ENCODE results near the gene WFS1. TPM values are rescaled to one million over a fixed set of nuclear protein-coding genes. Genes with fewer than 3 reads are reported as not detected.

Gene WFS1
- total and polyA plus RNA-seq, 9 of the 15 experiments (the other 6 are each of a cell fraction or from before 2014, with no cell fraction given): 0.01 to 0.29 (median 0.03) TPM; not detected in 5

GRCh38 chr4:6307891-6308290, 38.2 kb downstream of the WFS1 start (continued):
- no peak for TF ChIP-seq ATF6 (CRISPR knock-in tag; IDR thresholded peaks at IDR 0.05)

- in situ Hi-C loops (cut with MboI): no loop called here
- no peak overlapping the region for H3K4me3 ChIP-seq
- H3K4me1 ChIP-seq (replicated peaks in 1 of 2; ENCODE audit: control insufficient read depth in 2 of 2, insufficient read depth in 2 of 2, low read length in 2 of 2): peaks cover 0 to 7% of the 10 kb centered on the region in 2 experiments; a peak in 1 of 5 replicates
- no peak overlapping the region for H2AFZ ChIP-seq (ENCODE audit: low read depth, low read length)
- ChIA-PET POLR2A (interaction anchor here (0.6 to 0.9 kb wide), 3 partner anchors 18 to 759 kb away, joined by 3 read pairs; partner anchors contain the start of gene GRPEL1), CTCF (ENCODE audit: low intra/inter-chr PET ratio) (no interaction called here)
- no peaks in the 10 kb centered on the region for H3K9me3 ChIP-seq (replicated peaks; ENCODE audit: control insufficient read depth, insufficient read depth, low read depth, low read length)
- H3K4me2 ChIP-seq (ENCODE audit: insufficient read depth, low read length): no peak overlapping the region
- intact Hi-C loops (cut with micrococcal nuclease): no loop called here
- H4K20me1 ChIP-seq (replicated peaks; ENCODE audit: control insufficient read depth, insufficient read depth, low read length): no peaks in the 10 kb centered on the region
- ATAC-seq: no peak
- 10% methylated on average over 34 of the region's 65 CpGs for WGBS (ENCODE audit: insufficient coverage, low coverage, missing lambda C conversion rate)
- BruUV-seq (replicated peaks): no TSS peak
- no peak for DNase-seq (ENCODE audit: extremely low read depth in 1 of 4, low spot score in 3 of 4)
- no peaks in the 10 kb centered on the region for H3K9me1 ChIP-seq (ENCODE audit: control insufficient read depth, insufficient read depth, low read length)
- H3K36me3 ChIP-seq (ENCODE audit: control insufficient read depth, insufficient read depth, low read length): no peaks in the 10 kb centered on the region
- peaks cover 3 to 36% of the 10 kb centered on the region in 2 experiments; a peak in 3 of 5 replicates for H3K27me3 ChIP-seq (ENCODE audit: control insufficient read depth in 2 of 2, insufficient read depth in 2 of 2, low read length in 2 of 2)
- no peak for FAIRE-seq
- H3K79me2 ChIP-seq (ENCODE audit: control insufficient read depth, insufficient read depth, low read length): no peaks in the 10 kb centered on the region
- H3K9ac ChIP-seq (ENCODE audit: insufficient read depth in 1 of 2, low read depth in 2 of 2, low read length in 2 of 2): no peak overlapping the region
- no peak overlapping the region for H3K27ac ChIP-seq (ENCODE audit: extremely low read depth, low read depth, low read length)
- TF ChIP-seq ZNF436 (CRISPR knock-in tag; IDR thresholded peaks at IDR 0.05): no peak
- TF ChIP-seq ZC3H8 (IDR thresholded peaks at IDR 0.05): no peak
- TF ChIP-seq, protein P1, sequence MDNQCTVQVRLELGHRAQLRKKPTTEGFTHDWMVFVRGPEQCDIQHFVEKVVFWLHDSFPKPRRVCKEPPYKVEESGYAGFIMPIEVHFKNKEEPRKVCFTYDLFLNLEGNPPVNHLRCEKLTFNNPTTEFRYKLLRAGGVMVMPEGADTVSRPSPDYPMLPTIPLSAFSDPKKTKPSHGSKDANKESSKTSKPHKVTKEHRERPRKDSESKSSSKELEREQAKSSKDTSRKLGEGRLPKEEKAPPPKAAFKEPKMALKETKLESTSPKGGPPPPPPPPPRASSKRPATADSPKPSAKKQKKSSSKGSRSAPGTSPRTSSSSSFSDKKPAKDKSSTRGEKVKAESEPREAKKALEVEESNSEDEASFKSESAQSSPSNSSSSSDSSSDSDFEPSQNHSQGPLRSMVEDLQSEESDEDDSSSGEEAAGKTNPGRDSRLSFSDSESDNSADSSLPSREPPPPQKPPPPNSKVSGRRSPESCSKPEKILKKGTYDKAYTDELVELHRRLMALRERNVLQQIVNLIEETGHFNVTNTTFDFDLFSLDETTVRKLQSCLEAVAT (IDR thresholded peaks at IDR 0.05): no peak
- TF ChIP-seq SNRNP70 (optimal IDR thresholded peaks at IDR 0.05; ENCODE audit: low read depth, low read length): no peak
- TF ChIP-seq TCF7L2 (IDR thresholded peaks at IDR 0.05; ENCODE audit: low read depth, low read length): no peak
- no peak for TF ChIP-seq CBFA2T2 (conservative IDR thresholded peaks at IDR 0.05)
- no peak for TF ChIP-seq YY1 (IDR thresholded peaks at IDR 0.05; ENCODE audit: borderline replicate concordance in 1 of 3, control insufficient read depth in 1 of 3, extremely low read depth in 1 of 3, insufficient read depth in 3 of 3, insufficient read length in 1 of 3, insufficient replicate concordance in 2 of 3, low read depth in 1 of 3, low read length in 2 of 3)
- no peak for TF ChIP-seq MAZ (CRISPR knock-in tag; conservative IDR thresholded peaks at IDR 0.05 in 1 of 2, IDR thresholded peaks at IDR 0.05 in 1 of 2)
These were observed 39.4 kb downstream of the WFS1 start for GRCh38 chr4:6308899-6309643.

Data from K562 (cell line).